ENCODE measurements around the gene SAG.
"Not testable (repeated sequence)": the region's sequence is repeated elsewhere in the genome, so short reads cannot be mapped to it uniquely, and the experiment has no call there.

SAG gene

GRCh38 chr2:233358335-233358734, 50.7 kb downstream of the SAG start:
- DNase-seq = no peak

GRCh38 chr2:233358947-233359346, 51.3 kb downstream of the SAG start:
- no peak for DNase-seq

DNA sequence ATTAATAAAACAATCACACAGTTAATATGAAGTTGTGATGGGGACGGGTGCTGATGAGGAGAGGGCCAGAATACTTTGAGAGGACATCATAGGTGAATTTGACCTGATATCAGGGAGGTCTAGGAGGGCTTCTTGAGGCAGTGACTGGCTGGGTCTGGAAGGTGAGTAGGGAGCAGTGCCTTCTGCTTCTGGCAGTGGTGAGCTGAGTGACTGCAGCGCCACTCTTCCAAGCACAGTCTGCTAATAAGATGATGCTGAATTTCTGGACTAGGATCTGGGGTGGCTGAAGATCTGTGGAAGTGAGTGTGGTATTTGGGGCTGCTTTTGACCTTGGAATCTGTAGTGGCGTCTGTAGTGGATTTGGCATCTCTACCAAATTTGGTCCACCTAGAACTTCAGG, 52.2 kb downstream of the SAG start:
- DNase-seq = no peak

DNA sequence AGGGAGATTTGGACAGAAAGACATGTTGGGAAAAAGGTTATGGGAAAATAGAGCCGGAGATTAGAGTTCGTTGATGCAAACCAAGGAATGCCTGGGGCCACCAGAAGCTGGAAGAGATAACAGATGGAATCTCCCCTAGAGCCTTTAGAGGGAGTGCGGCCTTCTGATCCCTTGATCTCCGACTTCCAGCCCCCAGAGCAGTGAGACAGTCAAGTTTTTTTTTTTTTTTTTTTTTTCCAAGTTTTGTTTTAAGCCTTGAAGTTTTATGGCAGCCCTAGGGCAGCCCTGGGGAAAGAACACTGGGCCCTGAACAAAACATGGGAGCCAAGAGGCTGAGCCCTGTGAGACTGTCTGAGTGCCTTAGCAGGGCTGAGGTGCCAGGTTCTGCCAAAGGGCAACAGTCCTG, 53.2 kb downstream of the SAG start:
- no peak for DNase-seq

DNA sequence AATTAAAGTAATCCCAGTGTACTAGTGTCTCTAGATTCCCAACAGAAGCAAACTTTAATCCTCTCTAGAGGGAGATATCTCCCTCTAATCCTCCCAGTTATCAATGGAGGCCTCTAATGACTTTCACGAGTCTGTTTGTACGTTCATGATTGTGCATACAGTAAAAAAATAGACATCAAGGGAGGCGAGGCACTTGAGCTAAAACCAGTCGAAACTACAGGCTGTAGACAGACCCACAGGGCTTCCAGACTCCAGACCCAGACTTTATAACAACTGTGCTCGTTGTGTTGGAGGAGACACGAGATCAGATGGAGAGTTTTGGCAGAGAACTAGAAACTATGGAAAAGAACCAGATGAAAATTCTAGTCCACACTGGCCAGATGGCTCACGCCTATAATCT, 53.7 kb downstream of the SAG start:
- DNase-seq = no peak

DNA sequence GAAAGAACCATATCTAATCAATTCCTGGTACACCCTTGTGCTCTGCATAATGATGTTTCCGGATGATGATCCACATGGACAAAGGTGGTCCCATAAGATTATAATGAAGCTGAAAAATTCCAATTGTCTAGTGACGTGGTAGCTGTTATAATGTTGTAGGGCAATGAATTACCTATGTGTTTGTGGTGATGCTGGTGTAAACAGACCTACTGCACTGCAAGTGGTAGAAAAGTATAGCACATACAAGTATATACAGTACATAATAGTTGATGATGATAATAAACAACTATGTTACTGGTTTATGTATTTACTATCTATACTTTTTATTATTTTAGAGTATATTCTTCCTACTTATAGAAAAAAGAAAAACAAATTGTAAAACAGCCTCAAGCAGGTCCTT, 55.1 kb downstream of the SAG start:
- no peak for DNase-seq

DNA sequence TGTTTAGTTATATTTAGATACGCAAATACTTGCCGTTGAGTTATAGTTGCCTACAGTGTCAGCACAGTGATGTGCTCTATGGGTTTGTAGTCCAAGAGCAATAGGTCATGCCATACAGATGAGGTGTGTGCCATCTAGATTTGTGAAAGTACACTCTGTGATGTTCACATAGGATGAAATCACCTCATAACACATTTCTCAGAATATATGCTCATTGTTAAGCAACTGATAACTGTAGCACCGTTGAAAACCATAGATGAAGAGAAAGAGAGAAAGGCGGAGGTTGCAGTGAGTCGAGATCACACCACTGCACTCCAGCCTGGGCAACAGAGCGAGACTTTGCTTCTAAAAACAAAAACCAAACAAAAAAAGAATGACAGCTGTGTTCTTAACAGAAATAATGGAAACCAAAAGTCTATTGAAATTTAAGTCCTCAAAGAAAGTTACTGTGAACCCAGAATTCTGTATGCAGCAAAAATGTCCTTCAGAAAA, 56.2 kb downstream of the SAG start:
- no peak for DNase-seq

DNA sequence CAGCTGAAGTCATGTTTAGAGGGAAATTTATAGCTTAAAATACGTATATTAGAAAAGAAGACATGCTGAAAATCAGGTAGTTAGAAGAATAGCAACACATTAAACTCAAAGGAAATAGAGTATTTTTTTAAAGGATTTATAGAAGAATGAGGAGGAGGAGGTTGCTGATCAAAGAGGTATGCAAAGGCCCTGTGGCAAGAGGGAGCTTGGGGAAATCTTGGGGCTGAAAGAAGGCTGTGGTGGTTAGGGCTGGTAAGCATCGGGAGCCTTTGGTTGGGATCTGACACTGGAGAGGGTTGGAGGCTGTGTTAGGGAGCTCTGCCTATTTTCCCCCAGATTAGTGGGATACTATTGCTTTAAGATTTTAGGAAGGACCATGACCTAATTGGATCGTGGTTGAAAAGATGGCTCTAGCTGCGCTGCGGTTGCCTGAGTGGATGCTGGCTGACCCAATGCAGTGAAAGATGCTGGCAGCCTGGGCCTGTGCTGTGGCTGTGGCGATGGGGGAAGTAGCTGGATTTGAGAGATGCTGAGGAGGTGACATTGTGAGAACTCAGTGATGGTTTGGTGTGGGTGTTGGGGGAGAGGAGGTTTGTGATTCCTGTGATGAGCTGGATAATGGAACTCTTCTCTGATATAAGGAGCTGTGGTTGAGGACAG, 58.4 kb downstream of the SAG start:
- no peak for DNase-seq

- DNase-seq = no peak
Observed at GRCh38 chr2:233367586-233367985, 60.0 kb downstream of the SAG start.

DNA sequence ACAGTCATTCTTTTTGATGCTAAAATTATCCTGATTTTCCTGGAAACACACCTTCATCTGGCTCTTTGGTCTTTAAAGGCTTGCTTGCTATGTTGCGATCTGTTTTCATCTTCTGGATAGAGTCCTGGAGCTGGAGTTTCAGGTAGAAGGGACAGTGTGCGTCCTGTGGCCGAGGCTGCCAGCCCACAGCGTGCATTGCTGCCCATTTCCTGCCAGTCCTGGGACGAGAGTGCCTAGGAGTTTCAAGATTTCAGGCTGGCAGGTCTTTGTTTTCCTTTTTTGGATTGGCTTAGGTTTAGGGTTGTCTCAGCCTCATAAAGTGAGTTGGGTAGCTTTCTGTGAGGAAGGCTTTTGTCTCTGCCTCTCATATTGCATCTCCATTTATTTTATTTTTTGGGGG, 61.1 kb downstream of the SAG start:
- no peak for DNase-seq

DNA sequence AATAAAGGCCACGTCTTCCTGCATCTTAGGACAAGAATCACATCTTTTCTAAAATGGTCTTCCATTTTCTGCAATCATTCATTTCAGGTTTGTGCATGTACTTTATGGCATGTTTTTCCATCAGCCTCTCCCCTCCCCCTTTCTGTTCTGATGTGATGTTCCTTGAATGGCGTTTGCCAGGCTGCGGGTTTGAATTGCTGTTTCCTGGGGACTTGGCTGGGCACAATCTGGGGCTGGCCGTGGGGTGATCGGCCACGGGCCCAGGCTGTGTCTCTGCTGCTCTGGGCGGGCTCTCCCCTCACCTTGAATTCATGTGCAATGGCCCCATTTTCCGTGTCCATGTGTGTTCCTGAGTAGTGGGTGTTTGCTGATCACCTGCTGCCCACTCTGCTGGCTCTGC, 61.8 kb downstream of the SAG start:
- no peak for DNase-seq

DNA sequence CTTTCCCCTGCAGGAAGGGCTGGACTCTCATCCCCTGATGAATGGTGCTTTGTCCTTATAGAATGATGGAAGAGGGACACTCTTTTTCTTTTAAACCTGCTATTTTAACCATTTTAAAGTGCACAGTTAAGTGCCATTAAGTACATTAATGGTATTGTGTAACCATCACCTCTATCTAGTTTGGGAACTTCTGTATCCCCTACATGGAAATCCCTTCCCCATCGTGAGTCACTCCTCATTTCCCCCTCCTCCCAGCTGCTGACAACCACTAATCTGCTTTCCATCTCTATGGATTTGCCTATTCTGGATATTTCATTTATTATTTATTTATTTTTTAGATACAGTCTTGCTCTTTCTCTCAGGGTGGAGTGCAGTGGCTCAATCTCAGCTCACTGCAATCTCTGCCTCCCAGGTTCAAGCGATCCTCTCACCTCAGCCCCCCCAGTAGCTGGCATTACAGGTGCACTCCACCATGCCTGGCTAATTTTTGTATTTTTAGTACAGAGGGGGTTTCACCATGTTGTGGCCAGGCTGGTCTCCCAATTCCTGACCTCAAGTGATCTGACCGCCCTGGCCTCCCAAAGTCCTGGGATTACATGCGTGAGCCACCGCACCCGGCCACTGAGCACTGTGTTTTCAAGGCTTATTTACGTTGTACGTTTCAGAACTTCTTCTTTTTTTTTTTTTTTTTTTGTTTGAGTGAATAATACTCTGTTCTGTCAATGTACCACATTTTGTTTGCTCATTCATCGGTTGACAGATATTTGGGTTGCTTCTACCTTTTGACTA, 62.5 kb downstream of the SAG start:
- no peak for DNase-seq

DNA sequence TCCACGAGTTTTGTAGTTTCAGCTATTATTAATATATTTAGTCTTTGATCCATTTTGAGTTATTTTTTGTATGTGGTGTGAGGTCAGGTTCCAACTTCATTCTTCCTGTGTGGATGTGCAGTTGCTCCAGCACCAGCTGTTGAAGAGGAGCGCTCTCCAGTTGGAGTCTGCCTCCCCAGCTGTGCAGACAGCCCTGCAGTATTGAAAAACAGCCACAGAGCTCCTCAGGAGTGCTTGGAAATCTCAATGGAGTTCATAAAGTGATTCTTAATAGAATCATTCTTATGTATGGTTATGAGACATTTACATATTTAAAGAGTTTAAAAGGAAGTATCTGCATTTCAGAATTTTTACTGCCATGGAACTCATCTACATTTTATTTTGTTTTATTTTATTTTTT, 64.0 kb downstream of the SAG start:
- DNase-seq = no peak

DNA sequence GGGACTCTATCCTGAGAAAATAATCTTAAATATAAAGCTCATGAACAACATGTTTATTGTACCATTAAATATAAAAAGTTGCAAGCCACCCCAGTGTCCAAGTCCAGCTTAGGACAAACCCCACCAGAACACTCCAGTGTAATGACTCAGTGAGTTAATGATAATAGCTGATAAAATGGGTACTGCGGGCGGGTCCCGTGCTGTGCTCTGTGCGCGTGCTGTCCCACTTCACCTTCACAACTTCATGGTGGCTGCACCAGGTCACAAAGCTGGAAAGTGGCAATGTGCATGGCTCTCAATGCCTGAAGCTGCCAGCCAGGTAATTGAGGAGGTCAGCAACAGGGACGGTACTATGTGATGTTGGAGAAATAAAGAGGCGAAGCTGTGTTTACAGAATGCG, 65.2 kb downstream of the SAG start:
- DNase-seq = no peak

- DNase-seq = no peak
Observed at GRCh38 chr2:233373316-233373715, 65.7 kb downstream of the SAG start.

DNA sequence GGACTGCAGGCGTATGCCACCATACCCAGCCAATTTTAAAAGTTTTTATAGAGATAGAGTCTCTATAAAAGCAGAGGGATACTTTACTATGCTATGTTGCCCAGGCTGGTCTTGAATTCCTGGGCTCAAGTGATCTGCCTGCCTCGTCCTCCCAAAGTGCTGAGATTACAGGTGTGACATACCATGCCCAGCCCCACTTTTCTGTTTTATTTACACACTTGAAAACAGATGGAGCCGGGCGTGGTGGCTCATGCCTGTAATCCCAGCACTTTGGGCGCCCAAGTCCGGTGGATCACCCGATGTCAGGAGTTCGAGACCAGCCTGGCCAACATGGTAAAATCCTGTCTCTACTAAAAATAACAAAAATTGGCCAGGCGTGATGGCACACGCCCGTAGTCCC, 67.2 kb downstream of the SAG start:
- DNase-seq = not testable (repeated sequence)

GRCh38 chr2:233375490-233376314, 68.1 kb downstream of the SAG start:
- no peak for DNase-seq

- no peak for DNase-seq
Observed at GRCh38 chr2:233379034-233379433, 71.4 kb downstream of the SAG start.

- DNase-seq = no peak
Observed at GRCh38 chr2:233379441-233379840, 71.8 kb downstream of the SAG start.

GRCh38 chr2:233380132-233380895, 72.7 kb downstream of the SAG start:
- DNase-seq = no peak

DNA sequence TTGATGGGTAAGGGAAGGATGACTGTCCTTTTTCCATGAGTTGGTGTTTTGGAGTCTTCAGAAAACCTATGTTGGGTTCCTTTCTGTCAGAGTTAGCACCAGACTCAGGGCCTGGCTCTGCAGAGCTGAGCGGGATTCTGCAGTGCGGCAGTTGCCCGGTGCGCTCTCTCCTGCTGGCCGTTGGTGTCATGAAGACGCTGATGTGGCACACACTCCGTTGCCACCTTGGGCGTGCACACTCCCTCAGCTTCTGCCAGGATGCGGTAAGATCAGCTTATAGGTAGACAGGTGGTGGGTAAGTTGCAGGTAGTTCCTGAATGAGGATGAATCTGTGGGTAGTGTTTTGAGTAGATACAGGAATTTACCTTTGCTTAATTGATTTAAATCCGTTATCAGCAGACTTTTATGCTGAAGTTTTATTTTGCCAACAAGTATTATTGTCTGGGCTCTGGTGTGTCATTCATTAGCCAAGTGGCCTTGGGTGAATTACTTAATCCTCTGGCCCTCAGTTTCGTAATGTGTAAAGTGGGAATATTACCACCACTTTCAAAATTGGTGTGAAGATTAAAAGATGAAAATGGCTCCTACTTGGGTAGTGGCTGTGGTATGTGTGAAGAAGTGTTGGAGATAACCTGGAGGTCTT, 73.5 kb downstream of the SAG start:
- DNase-seq = no peak

DNA sequence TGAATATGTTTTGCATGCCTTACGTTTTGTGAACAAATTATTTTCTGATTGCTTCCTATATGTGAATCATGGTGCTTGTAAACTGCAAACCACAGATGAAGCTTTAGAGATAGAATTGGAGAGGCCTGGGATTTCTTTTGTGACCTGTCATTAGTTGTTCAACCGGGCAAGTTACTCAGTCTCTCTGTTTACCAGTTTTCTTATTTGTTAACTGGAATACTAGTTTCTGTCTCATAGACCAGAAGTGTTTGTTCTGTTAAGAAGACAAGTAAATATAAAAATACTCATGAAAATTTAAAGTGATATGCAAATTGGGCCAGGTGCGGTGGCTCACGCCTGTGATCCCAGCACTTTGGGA, 74.0 kb downstream of the SAG start:
- DNase-seq = no peak
